GM19452 (cell line): ENCODE results near the gene RNF5.
"Not testable (repeated sequence)": the region's sequence is repeated elsewhere in the genome, so short reads cannot be mapped to it uniquely, and the experiment has no call there.

Experiments
- ATAC-seq: cut with Tn5 transposase; IDR thresholded peaks from one replicate; pipeline ENCODE4 v1.9.1; 2021; ENCODE audit not compliant: unreplicated experiment

Gene RNF5

DNA sequence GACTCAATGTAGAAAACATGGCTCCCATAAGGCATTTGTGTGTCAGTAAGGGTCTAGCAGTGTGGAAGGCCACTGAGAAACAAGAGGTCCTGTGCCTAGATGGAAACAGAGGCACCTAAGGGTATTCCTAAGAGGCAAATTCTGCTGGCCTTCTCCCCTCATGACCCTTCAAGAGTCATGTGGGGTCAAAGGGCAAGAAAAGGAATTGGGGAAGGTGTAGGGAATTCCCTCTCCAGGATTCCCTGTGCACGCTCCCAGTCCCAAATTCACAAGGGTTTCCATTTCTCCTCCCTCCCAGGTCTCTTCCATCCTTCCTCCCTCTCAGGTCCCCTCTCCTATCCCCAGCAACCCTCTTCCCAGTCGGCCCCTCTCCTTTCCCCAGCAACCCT lies 2.9 kb upstream of the RNF5 start:
- ATAC-seq, result no peak

DNA sequence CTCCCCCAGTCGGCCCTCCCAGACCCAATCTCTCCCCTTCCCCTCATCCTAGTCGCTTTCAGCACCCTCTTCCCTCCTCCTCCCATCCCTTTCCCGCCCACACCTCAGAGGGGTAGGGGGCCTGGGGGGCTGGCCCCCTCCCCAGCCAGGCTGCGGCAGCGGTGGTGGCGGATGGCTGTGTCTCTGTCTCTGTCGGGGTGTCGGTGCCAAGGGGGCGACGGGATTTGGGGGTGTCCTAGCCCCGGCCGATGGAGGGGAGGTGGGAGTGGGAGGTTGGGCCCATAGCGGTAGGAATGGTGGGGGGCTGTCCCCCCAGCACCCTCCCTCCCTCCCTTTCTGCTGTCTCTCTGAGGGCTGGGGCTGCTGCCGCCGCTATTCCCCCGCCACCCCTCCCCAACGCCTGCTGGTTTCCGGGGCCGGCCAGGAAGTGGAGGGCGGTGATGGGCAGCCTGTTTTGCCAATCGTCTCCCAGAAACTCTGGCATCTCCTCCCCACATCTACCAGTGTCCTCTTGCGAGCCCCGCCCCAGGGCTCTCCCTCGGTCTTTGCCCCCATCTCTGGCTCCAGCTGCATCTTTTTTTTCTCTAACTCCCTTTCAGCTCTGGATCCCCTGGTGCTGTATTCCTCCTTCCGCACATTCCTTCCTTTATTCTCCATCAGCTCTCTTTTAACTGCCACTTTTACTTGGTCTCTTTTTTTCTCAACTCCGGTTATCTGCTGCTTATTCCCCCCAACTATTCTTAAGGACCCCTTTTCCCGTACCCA lies 2.3 kb upstream of the RNF5 start, which contains the start of gene AGPAT1:
TSS of gene AGPAT1 (minus strand) at position 374 of the 765 bp plus-strand sequence. CDS start 4,588 bp downstream, outside the sequence.
- peak; percentile 52 for ATAC-seq

DNA sequence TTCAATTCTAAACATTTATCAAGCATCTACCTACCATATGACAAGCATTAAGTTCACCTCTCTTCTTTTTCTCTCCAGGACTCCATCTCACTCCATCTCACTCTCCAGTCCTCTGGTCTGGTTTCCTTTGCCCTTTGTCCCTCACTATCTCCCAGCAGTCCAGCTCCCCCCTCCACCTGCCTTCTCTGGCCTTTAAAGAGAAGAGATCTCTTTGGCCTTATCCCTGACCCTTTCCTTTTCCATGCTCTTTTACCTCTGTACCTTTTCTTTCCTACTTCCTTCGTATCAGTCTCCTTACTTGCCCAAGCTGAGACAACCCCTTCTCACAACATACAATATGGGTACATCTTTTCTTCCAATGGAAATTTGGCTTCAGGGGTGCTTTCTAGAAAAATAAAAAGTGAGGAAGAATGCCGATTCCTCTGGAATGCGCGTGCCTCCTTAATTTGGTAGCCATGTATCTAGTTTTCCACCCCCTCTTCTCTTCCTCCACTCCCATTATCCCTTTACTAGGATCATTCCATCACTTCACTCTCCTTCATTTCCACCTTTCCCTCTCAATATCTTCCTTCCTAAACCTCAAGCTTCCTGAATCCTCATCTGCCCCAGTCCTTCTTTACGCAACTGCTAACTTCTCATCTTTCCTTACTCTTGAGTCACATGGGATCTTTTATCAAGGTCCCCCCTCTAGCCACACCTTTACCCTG lies 1.6 kb upstream of the RNF5 start:
- ATAC-seq, result no peak

DNA sequence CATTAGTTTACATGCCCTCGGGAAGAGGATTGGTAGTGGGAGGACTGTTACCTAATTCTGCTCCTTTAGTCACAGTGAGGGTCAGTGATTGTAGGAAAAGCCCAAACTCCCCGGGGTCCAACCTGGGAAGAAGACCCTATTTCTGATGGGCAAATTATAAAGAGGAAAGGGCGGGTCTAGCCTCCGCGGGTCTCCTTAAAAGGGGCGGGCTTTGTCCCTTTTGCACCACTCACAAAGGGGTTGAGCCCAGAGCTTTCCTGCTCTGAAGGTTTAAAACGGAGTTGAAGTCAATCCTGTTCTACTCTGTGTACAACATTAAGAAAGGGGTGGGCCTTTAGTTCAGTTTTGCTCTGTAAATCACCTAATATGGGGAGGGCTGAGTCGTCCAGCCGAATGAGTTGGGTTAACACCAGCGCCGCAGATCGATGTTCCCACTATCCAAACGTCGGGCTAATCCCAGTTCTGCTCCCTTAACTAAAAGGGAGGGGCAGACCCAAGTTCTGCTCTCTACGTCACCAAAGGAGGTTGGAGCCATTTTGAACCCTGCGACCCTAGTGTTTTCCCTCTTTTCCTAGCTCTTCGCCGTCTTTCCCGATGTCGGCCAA lies 920 bp upstream of the RNF5 start:
- ATAC-seq, result no peak

DNA sequence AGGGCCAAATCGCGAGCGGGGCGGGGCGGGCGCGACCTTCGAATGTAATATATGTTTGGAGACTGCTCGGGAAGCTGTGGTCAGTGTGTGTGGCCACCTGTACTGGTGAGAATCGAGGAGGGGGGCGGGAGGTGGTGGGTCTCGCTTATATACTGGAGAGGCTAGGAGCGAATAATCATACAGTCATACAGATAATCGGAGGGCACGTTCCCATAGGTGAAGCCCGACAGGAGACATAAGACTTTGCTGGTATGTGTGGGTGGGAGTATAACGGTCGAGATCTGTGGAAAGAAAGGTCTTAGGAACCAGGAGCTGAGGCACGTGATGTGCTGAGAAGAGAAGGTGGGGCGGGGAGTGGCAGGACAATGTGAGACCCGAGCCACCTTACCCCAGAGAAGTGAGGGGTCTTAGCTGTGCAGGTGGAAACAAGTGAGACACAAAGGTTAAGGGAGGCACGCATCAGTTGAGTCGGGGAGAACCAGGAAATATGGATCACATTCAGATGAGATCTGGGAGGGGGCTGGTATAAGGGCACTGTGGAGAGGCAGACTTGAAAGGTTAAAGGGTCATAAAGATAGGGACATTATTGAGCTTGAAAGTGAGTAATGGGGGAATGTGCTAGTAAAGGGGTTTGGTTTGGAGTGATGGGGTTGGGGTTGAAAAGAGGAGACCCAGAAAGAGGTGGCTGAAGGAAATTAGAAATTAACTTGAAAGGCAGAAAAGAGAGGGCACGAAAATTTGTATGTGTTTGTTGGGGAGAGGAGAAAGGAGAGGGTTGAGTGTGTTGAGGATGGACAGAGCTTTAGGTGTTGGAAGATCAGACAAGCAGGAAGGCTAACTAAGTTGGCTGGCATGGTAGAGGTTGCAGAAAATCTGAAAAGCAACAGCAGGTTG lies 589 bp downstream of the RNF5 start:
- no peak for ATAC-seq

DNA sequence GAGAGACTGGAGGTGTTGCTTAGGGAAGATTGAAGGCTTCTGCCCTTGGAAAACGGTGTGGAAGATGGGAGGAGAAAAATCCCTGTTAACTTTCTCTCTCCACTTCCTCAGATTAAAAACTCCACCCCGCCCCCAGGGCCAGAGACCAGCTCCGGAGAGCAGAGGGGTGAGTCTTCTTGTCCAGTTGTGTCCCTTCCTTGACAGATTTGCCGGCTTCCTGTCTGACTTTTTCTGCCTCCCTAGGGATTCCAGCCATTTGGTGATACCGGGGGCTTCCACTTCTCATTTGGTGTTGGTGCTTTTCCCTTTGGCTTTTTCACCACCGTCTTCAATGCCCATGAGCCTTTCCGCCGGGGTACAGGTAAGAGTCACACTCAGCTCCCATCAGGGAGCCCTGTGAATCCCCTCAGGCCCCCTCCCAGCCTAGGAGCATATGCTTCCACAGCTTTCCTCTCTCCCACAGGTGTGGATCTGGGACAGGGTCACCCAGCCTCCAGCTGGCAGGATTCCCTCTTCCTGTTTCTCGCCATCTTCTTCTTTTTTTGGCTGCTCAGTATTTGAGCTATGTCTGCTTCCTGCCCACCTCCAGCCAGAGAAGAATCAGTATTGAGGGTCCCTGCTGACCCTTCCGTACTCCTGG lies 1.7 kb downstream of the RNF5 start:
- no peak for ATAC-seq

DNA sequence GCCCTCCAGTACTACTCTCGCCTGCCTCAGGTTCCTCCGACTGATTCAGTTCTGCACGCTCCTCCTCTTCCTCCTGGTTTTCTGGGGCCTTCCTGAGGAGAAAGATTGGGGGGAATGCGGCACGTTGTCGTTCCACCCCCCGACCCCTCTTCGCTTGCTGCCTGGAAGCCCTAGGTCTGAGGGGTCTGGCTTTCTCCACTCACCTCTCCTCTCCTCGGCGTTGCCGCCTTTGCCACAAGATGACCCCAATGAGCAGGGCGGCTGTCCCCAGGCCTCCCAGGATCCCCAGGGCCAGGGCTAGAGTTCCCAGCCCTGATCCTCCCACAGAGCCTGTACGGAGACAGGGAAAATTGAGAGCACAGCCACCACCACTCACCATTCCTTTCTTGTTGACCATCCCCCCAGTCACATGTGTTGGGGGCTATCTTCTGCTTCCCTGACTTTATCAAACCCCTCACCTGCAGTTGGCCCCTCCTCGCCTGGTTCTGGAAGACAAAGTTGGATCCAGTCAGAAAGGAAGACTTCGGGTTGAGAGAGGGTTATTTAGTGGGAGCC lies 3.0 kb downstream of the RNF5 start:
- no peak for ATAC-seq

DNA sequence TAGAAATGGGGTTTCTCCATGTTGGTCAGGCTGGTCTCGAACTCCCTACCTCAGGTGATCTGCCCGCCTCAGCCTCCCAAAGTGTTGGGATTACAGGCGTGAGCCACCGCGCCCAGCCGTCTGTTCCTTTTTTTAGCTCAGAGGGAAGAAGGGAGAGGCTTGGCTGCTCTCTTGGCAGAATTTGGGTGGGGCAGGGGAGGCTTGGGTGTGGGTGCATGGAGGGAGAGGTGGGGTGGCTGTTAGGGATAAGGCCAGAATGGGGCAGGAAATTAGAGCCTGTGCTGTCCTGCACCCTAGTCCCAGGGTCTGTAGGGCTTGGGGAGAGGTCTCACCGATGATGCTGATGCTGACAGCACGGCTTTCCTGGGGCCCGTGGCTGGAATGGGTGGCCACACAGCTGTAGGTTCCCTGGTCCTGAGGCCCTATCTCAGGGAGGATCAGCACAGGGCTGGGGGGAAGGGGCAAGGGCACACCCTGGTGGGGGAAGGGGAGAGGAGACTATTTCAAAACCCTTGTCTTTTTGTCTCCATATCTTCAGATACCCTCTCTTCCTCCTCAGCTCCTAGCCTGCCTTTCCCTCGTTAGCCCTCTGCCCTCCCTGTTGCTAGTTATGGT lies 3.8 kb downstream of the RNF5 start:
- no peak for ATAC-seq

DNA sequence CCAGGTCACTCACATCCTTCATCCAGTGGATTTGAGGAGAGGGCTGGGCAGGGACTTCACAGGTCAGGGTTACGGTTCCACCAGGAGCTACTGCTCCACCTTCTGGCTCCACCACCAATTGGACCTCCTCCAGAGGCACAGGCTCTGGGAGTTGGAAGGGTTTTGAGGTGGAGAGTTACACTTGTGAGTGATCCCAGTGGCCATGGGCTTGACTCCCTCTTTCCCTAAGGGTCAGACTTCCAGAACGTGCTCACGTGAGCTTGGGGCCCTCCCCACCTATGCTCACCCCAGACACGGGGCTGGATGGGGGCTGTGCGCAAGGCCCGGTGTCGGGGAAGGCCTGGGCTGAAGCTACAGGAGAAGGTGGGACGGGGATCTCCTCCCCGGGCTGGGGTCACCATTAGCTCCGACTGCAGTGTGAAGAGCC lies 4.4 kb downstream of the RNF5 start:
- no peak for ATAC-seq

DNA sequence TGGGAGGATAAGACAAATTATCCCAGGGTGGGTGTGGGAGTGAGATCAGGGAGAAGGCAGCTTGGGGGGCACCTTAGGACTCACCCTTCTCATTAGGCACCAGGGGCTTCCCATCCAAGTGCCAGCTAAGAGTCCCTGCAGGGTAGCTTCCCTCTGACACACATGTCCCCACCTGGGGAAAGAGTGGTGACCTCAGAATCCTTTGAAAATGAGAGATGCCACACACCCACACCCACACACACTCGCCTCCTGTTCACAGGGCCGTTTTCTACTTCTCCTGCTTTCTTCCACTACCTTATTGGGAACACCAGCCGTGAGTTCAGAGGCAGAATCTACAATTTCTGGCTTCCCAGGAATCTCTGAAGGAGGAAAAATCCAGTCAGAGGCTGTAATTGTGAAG lies 4.8 kb downstream of the RNF5 start:
- ATAC-seq, result no peak

DNA sequence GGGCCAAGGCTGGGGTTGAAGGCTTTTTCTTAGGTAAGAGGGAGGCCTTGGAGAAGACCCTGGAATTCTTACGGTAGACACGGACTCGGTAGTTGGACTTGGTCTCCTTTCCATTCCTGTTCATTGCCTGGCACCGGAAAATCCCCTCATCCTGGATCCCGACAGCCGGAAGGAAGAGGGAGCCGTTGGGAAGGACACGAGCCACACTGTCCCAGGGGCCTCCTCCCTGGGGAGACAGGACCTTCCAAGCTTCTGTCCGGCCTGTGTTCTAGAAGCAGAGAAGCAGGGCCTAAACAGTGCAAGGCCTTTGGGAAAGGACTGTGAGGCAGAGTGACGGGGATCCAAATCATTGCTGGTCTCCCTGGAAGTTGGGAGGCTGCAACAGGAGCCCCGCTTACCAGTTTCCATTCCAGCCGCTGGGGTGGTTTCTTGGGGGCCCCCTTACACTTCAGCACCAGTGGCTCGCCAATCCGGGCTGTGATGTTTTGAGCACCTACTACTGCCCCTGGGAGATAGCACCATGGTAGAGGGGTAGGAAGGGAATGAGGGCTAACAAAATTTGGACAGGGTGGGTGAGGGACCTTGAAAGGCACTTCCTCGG lies 5.4 kb downstream of the RNF5 start:
- no peak for ATAC-seq

DNA sequence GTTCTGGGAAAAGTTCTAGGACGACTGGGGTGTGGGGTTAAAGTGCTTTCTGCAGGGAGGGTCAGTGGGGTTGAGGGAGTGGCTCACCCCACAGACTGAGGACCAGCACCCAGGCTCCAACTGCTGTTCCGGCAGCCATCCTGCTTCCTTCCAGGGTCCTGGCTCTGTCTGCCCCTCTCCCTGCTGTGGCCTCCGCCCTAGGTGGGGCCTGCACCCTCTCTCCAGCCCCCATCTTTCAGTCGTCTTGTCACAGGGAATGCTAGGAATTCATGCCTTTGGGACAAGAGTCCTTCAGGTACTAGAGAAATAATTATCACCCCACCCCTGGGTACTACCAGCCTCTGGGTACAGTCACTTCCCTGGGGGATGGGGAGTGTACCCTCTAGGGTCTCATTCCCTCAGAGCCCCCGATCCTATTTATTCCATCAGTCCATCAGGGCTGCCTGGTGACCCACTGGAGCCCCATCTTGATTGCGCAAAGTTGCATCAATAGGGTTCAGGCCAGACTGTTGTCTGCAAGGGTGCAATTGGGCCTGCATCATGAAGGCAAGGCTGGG lies 6.0 kb downstream of the RNF5 start, which contains the start of gene AGER:
TSS of gene AGER (minus strand) at position 170 of the 557 bp plus-strand sequence. CDS start at position 139, 31 bp downstream.
- ATAC-seq, result no peak

DNA sequence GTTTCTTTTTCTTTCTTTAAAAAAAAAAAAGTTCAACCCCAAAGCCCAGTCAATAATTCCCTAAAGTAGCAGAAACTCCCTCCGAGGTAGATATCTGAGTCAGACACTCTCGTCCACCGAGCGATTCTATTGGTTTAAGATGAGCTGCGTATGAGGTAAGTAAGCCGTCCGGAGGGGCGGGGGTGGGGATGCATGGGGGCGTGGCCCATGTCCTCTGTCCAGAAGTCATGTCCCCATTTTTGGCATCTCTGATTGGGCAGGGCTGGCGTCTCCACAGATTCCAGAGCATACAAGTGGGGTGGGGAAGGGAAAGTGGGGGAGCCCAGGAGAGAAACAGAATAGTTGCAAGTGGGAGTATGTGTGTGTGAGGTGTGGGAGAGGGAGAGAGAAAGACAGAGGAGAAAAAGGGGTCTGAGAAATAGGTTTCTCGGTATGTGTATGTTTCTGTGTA lies 7.5 kb downstream of the RNF5 start:
- ATAC-seq, result not testable (repeated sequence)

DNA sequence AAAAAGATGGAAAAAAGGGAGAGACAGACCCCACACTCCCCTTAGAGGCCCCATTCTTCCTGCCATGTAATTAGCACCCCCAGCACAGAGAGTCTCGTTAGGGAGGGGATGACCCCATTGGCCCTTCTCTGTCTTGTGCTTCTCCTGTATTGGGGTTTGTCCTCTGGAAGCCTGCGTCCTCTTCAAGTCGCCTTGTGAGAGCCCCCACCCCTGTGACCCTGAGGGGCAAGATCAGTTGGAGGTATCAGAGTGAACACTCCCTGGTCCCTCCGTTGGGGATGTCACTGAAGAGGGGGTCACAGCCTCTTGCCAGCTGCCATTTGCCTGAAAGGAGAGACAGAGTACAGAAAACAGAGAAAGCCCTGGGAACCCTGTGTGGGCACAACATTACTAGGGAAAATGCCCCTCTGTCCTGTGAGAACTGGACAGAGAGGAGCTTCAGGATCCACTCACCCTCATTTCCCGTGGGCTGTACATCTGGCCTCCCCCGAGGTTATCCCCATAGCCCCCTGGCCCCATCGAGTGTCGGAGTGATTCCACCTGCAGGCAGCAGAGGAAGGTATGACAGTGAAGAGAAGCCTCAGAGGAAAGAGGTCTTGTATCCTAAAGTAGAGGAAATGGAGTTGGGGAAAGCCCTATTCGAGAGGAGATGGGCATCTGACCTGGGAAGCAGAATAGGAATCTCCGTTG lies 8.1 kb downstream of the RNF5 start:
- ATAC-seq, result not testable (repeated sequence)

DNA sequence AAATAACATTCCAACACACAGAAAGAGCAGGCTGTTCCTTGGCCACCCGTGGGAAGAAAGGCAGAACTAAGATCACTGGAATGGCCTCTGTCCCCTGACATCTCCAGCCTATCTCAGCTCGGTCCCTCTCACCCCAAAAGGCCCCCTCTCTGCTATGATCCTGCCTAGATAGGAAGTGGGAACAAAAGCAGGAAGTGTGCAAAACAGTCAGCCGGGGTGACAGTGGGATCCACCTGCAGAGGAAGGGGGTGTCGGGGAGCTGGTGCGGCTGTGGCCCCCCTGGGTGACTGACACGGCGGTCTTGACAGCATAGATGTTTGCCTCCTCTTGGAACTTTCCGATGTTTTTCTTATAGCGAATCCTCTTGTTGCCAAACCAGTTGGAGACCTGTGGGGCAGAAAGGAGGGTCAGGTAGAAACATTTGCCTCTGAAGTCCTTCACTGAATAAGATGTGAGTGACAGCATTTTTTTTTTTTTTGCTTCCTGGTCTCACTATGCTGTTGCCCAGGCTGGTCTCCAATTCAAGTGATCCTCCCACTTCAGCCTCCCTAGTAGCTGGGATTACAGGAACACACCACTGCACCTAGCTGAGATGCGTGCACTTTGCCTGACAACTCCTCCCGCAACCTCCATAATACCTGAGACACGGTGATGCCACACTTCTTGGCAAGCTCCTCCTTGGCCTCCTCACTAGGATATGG lies 9.0 kb downstream of the RNF5 start:
- ATAC-seq, result no peak

DNA sequence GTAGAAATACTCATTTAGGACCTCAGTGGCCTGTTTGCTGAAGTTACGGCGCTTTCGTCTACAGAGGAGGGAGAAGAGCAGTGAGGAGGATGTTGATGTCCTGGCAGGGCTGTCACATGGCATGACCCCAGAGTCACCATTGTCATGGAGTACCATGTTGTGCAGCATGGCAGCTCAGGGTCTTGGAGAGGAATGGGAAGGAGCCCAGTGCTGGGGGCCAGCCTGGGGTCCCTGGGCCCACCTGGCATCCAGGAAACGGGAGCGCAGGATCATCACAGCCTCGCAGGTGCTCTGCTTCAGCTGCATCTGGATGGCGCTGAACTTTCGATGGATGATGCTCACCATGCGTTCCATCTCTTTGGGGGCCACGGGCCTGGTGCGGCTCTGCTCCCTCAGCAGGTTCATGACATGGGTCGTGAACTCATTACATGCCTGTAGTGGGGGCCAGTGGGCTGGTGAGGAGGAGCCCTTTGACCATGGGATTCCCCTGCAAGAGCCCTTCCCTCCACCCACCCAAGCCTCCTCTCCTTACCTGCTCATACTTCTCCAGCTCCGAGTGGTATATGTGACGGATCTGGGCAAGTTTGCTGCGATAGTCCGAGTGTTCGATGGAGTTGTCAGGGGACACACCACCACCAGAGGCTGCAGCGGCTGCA lies 9.6 kb downstream of the RNF5 start:
- ATAC-seq, result not testable (repeated sequence)
